T-helper 22 cell (primary cell): Measurements from ENCODE around the gene TENM4.

Experiments
- DNase-seq: peaks from one replicate; pipeline ENCODE4 v3.0.0-alpha.2; 2020; ENCODE audit warnings: low read depth

Gene TENM4

DNA sequence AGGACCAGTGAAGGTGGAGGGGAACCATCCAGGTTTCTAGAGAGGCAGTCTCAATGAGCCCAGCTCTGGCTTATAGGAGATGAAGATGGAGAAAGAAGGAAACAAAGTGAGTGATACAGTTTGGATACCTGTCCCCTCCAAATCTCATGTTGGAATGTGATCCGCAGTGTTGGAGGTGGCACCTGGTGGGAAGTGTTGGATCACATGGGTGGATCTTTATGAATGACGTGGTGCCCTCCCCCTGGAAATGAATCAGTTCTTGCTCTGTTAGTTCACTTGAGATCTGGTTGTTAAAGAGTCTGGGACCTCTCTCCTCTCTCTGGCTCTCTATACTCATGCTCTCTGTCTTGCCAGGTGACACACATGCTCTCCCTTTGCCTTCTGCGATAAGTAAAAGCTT lies 473.0 kb downstream of the TENM4 start:
- no peak for DNase-seq

GRCh38 chr11:78965432-78965831 lies 475.4 kb downstream of the TENM4 start:
- no peak for DNase-seq

DNA sequence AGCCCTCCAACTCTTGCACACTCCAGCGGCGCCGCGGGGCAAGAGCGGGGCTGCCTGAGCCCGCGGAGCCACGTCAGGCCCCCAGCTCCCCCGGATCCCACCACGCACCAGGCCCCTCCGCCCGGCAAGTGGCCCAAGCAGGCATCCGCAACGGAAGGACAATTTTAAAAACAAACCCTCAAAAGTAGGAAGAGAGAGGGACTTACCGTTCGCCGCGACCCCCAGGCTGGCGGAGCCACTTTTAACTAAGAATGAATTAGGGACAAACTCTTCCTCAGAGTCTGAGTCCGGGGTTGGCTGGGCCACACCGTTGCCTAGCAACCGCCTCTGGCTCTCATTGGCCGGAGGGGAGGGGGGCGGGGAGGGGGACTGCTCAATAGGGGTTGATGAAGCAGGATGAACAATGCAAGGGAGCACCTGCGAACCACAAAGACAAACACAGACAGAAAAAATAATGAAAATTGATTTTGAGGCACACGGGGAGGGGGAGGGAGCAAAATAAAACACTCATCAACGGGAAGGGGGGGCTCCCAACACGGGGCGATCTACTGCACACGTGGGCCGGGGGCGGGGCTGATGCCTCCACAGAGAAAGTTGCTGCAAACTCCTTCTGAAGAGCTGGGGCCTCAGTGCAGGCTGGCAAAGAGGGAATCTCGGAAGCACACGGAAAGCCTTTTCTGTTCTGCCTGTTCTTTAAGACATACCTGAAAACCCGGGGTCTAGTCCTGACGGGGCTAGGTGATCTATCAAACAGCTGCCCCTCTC lies 478.7 kb downstream of the TENM4 start:
- DNase-seq, result no peak

GRCh38 chr11:78961247-78961646 lies 479.6 kb downstream of the TENM4 start:
- DNase-seq, result no peak

GRCh38 chr11:78958444-78958843 lies 482.4 kb downstream of the TENM4 start:
- DNase-seq, result no peak

GRCh38 chr11:78957476-78958245 lies 483.2 kb downstream of the TENM4 start:
- DNase-seq, result no peak

DNA sequence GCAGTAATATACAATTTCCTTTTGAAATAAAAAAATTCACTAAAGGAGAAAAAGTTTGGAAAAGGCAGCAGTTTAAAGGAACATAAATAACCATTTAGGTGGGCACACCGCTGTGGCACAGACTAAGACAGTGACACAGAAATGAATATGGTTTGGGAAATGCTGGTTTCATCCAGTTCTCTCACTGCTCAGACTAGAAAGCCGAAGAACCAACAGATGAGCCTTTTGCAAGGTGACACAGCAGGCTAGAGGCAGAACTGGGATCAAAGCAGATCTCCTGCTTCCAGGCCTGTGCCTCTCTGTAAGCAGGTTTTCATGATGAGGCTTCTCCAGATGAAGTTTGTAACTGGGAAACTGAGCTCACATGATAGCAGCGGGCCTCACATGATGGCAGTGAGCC lies 486.1 kb downstream of the TENM4 start:
- no peak for DNase-seq

- no peak for DNase-seq
Observed at GRCh38 chr11:78954261-78954660, 486.6 kb downstream of the TENM4 start.

DNA sequence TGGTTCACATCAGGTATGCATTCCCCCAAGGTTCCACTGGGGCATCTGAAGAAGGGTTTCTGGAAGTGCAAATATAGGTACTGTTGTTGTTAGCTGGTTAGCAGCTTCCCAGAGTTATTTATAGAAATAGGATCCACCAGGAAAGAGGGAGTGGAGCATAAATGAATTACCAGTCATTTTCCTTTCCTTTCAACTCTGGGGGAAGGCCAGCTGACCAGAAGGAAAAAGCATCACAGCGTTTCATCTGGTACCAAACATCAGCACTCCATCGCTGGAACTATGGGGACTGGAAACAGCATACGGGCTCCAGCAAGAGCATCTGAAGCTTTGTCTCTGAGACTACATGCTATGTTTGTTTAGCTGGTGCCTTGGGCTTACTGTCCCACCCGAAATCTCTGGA lies 487.9 kb downstream of the TENM4 start:
- no peak for DNase-seq

- DNase-seq, result no peak
Observed at GRCh38 chr11:78952175-78952574, 488.7 kb downstream of the TENM4 start.

DNA sequence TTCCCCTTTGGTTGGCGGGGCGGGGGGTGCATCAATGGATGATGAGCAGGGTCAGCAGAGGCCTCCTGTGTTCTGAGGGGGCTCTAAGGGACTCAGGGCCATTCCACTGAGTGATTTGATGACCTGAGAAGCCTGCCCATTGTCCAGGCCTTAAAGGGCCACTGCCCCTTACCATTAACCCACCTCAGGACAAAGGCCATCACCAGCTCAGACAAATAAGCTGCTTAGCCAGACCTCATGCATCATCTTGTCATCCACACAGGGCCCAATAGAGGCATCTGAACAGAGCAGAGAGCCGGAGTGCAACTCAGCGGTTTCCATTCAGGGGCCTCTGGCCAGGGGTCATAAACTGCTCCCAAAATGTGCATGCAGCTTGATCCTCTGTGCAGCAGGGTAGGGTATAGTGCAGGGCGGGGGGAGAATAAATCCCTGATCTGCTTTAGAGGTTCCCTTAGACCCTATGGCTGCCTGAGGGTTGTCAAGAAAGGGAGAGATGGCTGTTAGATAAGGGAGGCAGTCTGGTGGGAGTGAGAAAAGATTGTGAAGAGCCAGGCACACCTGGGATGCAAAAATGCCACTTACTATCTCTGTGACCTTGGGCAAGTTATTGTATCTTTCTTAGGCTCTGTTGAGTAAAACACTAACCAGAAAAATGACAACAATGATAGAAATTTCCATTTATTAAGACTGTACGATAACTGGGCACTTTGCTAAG lies 490.7 kb downstream of the TENM4 start:
- DNase-seq, result no peak

DNA sequence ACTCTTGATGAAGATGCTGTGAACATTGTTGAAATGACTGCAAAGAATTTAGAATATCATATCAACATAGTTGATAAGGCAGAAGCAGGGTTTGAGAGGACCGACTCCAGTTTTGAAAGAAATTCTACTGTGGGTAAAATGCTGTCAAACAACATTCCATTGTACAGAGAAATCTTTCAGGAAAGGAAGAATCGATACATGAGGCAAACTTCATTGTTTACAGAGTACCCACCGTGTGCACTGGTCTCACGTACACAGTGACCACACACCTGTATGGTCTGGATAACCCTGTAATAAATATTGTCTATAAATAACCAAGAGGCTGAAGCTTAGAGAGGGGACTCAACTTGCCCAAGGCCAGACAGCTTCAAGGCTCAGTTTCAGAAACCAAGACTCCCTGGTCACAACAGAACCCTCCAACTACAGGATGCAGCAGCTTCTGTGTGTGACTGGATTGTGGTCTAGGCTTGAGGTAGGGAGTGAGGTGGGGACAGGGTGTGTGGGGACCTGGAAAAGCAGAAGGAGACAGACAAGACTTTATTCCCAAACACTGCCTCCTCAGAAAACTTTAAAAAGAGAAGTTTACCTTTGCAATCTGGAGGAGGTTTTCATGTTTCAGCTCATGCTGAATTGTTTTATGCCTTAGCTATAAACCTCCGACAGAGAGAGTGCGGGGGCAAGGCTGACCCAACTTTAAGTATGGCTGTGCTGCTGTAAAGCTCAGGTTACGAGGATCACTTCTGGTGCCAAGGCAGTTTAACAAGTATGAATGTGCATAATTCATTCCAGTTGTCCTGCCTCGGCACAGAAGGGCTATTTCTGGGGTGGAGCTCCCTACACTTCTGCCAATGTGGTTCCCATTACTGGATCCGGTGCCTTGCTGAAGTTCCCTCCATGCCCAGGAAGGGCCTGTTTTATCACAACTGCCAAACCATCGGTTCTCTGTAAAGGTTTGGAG lies 493.6 kb downstream of the TENM4 start:
- no peak for DNase-seq

DNA sequence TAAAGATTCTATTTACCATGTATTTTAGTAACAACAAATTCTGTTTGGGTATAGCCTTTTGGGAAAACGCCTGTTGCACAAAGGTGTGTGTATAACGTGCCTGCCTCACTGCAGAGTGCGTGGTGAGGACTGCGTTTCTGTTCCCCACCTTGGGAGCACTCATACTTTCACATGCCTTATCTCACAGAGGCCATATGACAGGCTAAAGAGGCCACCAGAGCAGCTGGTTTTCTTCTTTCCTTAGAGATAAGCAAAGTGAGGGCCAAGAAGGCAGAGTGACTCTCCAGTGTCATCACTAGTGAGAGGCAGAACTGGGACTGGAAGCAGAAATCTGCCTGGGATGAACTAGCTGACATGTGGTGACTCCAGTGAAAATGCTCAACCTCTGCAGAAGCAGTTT lies 497.0 kb downstream of the TENM4 start:
- DNase-seq, result no peak

- no peak for DNase-seq
Observed at GRCh38 chr11:78943154-78943553, 497.7 kb downstream of the TENM4 start.

GRCh38 chr11:78941226-78941851 lies 499.5 kb downstream of the TENM4 start:
- no peak for DNase-seq

DNA sequence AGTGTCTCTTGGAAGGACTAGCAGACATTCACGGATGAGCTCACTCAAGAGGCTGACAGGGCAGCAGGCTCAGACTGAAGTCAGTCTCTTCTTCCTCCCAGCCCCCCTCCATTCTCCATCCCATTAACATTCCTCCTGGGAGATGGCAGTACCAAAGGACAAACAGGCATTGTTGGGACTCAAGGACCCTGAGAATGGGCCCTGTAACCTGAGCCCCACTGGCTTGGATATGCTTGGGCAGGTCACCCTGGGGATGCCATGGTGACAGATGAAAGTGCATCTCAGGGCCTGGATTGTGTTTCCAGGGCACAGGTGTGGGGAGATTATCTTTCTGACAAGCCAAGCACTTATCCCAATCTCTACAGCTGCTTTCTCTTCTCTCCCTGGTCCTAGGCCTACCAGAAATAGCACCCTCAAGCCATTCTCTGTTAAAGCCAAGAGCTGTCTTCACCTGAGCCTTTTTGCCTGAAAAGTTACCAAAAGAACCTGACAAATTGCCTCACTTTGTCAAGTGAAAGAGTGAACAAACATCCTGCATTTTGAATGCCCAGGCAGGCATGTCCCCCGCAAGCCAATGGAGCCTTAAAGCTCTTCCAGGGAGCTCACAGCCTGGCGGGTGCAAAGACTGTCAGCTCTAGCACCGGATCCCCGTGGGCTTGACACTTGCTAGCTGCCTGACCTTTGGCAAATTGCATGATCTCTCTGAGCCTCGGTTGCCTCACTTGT lies 500.2 kb downstream of the TENM4 start:
- DNase-seq, result no peak

DNA sequence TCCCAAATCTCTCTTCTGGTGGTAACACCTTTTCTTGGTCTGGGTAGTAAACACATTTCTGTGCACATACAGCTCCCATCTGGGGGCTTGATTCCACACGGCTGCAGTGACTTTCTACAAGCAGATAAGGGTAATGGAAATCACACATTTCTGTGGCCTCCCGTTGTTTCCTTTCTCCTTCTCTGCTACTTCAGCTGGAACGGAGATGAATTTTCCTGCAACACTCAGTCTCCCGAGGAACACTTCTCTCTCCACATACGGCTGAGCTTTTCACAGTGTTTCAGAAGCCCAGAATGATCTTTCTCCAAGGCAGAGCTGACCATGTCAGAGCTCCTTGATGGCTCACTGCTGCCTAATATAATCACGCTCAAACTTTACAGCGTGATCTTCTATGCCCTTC lies 501.9 kb downstream of the TENM4 start:
- no peak for DNase-seq

DNA sequence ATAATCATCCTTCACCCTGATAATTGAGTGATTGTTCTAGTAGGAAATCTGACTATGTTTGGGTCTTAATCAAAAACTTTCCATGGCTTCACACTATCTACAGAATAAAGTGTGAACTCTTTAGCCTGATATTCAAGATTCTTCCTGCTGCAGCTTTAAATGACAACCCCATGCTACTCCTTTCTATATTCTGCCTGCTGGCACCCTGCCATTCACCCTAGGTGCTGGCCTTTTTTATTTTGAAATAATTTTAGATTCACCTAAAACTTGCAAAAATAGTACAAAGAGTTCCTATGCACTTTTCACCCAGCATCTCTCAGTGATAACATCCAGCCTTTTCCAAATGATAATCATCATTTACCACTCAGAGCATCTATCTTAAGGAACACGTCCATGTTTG lies 502.8 kb downstream of the TENM4 start:
- DNase-seq, result no peak

GRCh38 chr11:78935398-78936068 lies 505.3 kb downstream of the TENM4 start:
- DNase-seq, result no peak

GRCh38 chr11:78933350-78933749 lies 507.5 kb downstream of the TENM4 start:
- DNase-seq, result no peak
